Measurements from ENCODE around the gene GNB3. TPM values are rescaled to one million over a fixed set of nuclear protein-coding genes. Genes with fewer than 3 reads are reported as not detected.

Gene GNB3
- total RNA-seq, 1 experiment from 2014 or later, result not detected

DNA sequence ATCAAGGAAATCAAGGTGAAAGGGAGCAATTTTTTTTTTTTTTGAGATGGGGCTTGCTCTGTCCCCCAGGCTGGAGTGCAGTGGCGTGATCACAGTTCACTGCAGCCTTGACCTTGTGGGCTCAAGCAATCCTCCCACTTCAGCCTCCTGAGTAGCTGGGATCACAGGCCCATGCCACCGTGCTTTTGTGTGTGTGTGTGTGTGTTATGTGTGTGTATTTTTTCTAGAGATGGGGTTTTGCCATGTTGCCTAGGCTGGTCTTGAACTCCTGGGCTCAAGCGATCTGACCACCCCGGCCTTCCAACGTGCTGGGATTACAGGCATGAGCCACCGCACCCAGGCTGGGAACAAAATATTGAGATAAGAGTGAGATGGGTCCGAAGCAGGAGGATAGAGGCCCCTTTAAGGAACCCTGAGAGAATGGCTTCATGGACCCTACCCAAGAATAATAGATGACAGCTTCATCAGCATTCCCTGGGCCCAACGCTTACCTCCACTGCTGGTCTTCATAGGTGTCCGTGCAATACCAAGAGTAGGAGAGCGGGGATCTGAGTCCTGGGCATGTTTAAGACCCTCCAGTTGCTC lies 9.3 kb downstream of the GNB3 start:
- intact Hi-C loops (cut with micrococcal nuclease; ENCODE audit: unreplicated experiment), result no loop called here
- BruUV-seq (replicated peaks), result no TSS peak
- Mint-ChIP-seq H3K27ac (ENCODE audit: unreplicated experiment) (peak overlapping the region; percentile 89), H3K4me1 (ENCODE audit: low read depth, unreplicated experiment) (peaks cover 27% of the 10 kb centered on the region), H3K4me3 (ENCODE audit: low read depth, unreplicated experiment) (peak overlapping the region; percentile 94), H3K36me3 (ENCODE audit: insufficient read depth, unreplicated experiment) (peaks cover 49% of the 10 kb centered on the region), H3K9me3 (ENCODE audit: low read depth, unreplicated experiment) (no peaks in the 10 kb centered on the region), H3K27me3 (ENCODE audit: unreplicated experiment) (no peaks in the 10 kb centered on the region)
- TF ChIP-seq, protein P1, sequence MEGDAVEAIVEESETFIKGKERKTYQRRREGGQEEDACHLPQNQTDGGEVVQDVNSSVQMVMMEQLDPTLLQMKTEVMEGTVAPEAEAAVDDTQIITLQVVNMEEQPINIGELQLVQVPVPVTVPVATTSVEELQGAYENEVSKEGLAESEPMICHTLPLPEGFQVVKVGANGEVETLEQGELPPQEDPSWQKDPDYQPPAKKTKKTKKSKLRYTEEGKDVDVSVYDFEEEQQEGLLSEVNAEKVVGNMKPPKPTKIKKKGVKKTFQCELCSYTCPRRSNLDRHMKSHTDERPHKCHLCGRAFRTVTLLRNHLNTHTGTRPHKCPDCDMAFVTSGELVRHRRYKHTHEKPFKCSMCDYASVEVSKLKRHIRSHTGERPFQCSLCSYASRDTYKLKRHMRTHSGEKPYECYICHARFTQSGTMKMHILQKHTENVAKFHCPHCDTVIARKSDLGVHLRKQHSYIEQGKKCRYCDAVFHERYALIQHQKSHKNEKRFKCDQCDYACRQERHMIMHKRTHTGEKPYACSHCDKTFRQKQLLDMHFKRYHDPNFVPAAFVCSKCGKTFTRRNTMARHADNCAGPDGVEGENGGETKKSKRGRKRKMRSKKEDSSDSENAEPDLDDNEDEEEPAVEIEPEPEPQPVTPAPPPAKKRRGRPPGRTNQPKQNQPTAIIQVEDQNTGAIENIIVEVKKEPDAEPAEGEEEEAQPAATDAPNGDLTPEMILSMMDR (IDR thresholded peaks at IDR 0.05; ENCODE audit: unreplicated experiment), result no peak
- CTCF ChIA-PET, result interaction anchor here (2.7 to 2.8 kb wide), 2 partner anchors 10 to 16 kb away, joined by 8 to 10 read pairs; partner anchors contain the start of gene GNB3
- DNase-seq, result no peak

DNA sequence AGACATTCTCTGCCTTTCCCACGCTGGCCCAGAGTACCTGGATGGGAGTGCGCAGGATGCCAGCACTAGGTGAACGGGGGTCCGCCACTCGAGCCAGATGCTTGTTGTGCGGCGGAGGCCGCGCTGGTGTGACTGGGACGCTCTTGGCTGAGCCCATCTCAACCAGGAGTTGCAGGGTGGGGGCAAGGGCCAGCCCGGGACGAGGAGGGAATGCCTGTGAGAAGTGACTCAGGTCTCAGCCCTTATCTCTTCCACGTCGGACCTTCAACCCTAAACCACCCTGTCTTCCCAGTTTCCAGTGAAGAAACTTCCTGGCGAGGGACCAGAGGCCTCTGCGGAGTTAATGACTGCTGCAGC lies 10.0 kb downstream of the GNB3 start:
- no peak for DNase-seq
- TF ChIP-seq, protein P1 (IDR thresholded peaks at IDR 0.05; ENCODE audit: unreplicated experiment), result no peak
- H3K4me3 Mint-ChIP-seq (ENCODE audit: low read depth, unreplicated experiment), result peak overlapping the region; percentile 94
- H3K4me1 Mint-ChIP-seq (ENCODE audit: low read depth, unreplicated experiment), result peaks cover 27% of the 10 kb centered on the region
- CTCF ChIA-PET, result interaction anchor here (1.1 to 3.0 kb wide), 7 partner anchors 11 to 98 kb away, joined by 4 to 19 read pairs (median 10); partner anchors contain the start of genes GNB3, MLF2 and SPSB2
- intact Hi-C loops (cut with micrococcal nuclease; ENCODE audit: unreplicated experiment), result loop anchor here (1.0 kb wide), 1 partner anchor 15 kb away; no protein-coding TSS in a partner anchor
- H3K27me3 Mint-ChIP-seq (ENCODE audit: unreplicated experiment), result no peaks in the 10 kb centered on the region
- H3K36me3 Mint-ChIP-seq (ENCODE audit: insufficient read depth, unreplicated experiment), result peaks cover 49% of the 10 kb centered on the region
- no peaks in the 10 kb centered on the region for H3K9me3 Mint-ChIP-seq (ENCODE audit: low read depth, unreplicated experiment)
- H3K27ac Mint-ChIP-seq (ENCODE audit: unreplicated experiment), result peak overlapping the region; percentile 89
- TSS peak; percentile 77 for BruUV-seq (replicated peaks)

DNA sequence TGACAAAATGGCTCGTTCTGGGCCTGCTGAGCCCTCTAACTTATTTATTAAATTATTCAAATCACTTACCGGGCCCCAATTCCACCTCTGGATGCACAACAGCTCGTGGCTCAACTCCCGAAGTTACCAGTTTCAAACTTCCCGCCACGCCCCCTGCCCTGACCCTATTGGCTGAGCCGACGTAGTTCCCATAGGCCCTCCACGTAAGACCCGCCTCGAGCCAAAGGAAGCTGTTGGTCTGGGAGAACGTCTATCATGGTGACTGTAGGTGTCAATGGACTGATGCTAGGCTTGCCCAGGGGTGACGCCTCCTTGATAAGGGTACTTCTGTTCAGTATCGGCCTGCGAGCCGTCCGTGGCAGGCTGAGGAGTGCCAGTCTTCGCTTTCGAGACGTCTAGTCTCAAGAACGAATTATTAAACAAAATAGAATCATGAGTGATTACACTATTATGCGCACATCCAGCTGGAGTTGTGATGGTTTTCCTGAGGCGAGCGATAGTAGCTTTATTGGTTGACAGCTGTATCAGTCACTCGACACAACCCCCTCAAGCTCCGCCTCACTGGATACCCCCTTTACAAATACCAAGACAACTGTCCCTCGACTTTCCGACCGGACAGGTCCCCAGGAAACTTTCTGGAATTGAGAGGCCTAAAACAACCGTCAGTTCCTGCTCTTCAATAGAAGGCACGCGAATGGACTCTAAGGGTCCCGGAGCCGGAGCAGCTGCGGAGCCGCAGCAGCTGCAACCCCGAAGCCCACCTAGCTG lies 10.6 kb downstream of the GNB3 start, which contains the start of gene CDCA3:
CDCA3 (minus strand) TSS at position 134 of the 768 bp plus-strand sequence. CDS start 334 bp downstream, outside the sequence.
- no peaks in the 10 kb centered on the region for H3K9me3 Mint-ChIP-seq (ENCODE audit: low read depth, unreplicated experiment)
- peak within 1 kb of the TSS; percentile 89 for H3K27ac Mint-ChIP-seq (ENCODE audit: unreplicated experiment)
- no peaks in the 10 kb centered on the region for H3K27me3 Mint-ChIP-seq (ENCODE audit: unreplicated experiment)
- intact Hi-C loops (cut with micrococcal nuclease; ENCODE audit: unreplicated experiment), result loop anchor here (1.0 kb wide), 1 partner anchor 16 kb away; no protein-coding TSS in a partner anchor
- CTCF ChIA-PET, result interaction anchor here (0.7 to 3.0 kb wide), 13 partner anchors 12 to 128 kb away, joined by 3 to 19 read pairs (median 7); partner anchors contain the start of genes COPS7A, GNB3, MLF2 and PTMS
- peak; percentile 95 for DNase-seq
- peaks cover 27% of the 10 kb centered on the region for H3K4me1 Mint-ChIP-seq (ENCODE audit: low read depth, unreplicated experiment)
- H3K4me3 Mint-ChIP-seq (ENCODE audit: low read depth, unreplicated experiment), result peak within 1 kb of the TSS; percentile 94
- peaks cover 49% of the 10 kb centered on the region for H3K36me3 Mint-ChIP-seq (ENCODE audit: insufficient read depth, unreplicated experiment)
- no TSS peak for BruUV-seq (replicated peaks)
- TF ChIP-seq, protein P1 (IDR thresholded peaks at IDR 0.05; ENCODE audit: unreplicated experiment), result no peak

DNA sequence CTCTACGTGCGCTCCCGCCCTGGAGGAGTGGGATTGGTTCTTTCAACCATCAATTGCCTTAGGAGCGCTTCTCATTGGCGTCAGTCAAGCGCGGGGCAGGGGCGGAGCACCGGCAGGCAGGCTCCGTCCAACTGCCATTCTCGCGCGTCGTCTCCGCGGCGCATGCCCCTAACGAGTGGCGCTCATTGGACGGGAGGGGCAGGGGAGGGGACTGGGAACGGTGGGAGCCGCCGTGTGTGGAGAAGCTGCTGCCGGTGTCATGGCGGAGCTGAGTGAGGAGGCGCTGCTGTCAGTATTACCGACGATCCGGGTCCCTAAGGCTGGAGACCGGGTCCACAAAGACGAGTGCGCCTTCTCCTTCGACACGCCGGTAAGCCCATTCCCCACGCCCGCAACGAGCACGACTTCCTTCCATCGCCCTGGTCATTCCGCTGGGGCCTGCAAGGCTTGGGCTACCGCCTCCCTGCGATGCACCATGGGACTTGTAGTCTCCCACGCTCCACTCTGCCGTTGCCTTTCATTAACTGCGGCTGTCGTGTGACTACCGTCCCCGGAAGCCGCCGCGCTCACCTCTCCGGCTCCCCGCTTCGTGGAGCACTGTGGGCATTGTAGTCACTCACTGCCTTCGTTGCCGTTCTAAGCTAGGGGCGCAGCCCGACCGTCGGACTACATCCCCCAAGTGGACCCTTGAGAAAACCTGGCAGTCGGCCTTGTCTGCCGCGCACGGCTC lies 11.4 kb downstream of the GNB3 start, which contains the start of gene USP5:
USP5 (plus strand) TSS at position 230 of the 730 bp plus-strand sequence; CDS start at position 260, 30 bp downstream.
- Mint-ChIP-seq H3K4me3 (ENCODE audit: low read depth, unreplicated experiment) (peak within 1 kb of the TSS; percentile 94), H3K4me1 (ENCODE audit: low read depth, unreplicated experiment) (peaks cover 27% of the 10 kb centered on the region), H3K27ac (ENCODE audit: unreplicated experiment) (peak within 1 kb of the TSS; percentile 89), H3K36me3 (ENCODE audit: insufficient read depth, unreplicated experiment) (peaks cover 49% of the 10 kb centered on the region), H3K27me3 (ENCODE audit: unreplicated experiment) (no peaks in the 10 kb centered on the region), H3K9me3 (ENCODE audit: low read depth, unreplicated experiment) (no peaks in the 10 kb centered on the region)
- TF ChIP-seq, protein P1 (IDR thresholded peaks at IDR 0.05; ENCODE audit: unreplicated experiment), result no peak
- CTCF ChIA-PET, result interaction anchor here (0.5 to 3.0 kb wide), 17 partner anchors 12 to 477 kb away, joined by 3 to 19 read pairs (median 5); partner anchors contain the start of genes COPS7A, GNB3, MLF2 and PTMS
- TSS peak; percentile 66 for BruUV-seq (replicated peaks)
- intact Hi-C loops (cut with micrococcal nuclease; ENCODE audit: unreplicated experiment), result loop anchor here (1.0 kb wide), 2 partner anchors 17 to 39 kb away; no protein-coding TSS in a partner anchor
- peak; percentile 97 for DNase-seq

Data from Calu3 (cell line).